Sigmoid colon (tissue), 7 donors: Measurements from ENCODE around the gene GJE1. TPM values are rescaled to one million over a fixed set of nuclear protein-coding genes. Genes with fewer than 3 reads are reported as not detected.
A peak's percentile ranks its signal among the peaks of the same experiment; 100 is the strongest.

Source experiments
- DNase-seq: peaks from one replicate; pipeline ENCODE4 v3.0.0-alpha.2; 2019
- H3K27ac ChIP-seq, 4 donors: fragments of 200-600 bp; sonication (generic); one replicate each; pipeline ENCODE4 v1.5.1; 2016 to 2019; ENCODE audit warnings: mild to moderate bottlenecking in 1 of 4
- H3K27me3 ChIP-seq, 3 donors: fragments of 200-600 bp; sonication (generic); one replicate each; pipeline ENCODE4 v1.5.1; 2019; ENCODE audit warnings: mild to moderate bottlenecking in 1 of 3
- H3K36me3 ChIP-seq, 4 donors: fragments of 200-600 bp; sonication (generic); one replicate each; pipeline ENCODE4 v1.5.1; 2016 to 2019
- H3K4me1 ChIP-seq, 4 donors: fragments of 200-600 bp; sonication (generic); one replicate each; pipeline ENCODE4 v1.5.1; 2017 to 2019
- H3K4me3 ChIP-seq, 4 donors: fragments of 200-600 bp; sonication (generic); one replicate each; pipeline ENCODE4 v1.5.1; 2017 to 2019; ENCODE audit warnings: mild to moderate bottlenecking in 2 of 4, moderate library complexity in 1 of 4
- H3K9me3 ChIP-seq, 4 donors: fragments of 200-600 bp in 3 of 4; sonication (generic) in 3 of 4; one replicate each; pipeline versions ENCODE4 v1.5.1 to v1.6.1; 2013 to 2019
- CTCF ChIP-seq, 4 experiments: fragments of 450-650 bp in 3 of 4; fragments of 200-600 bp in 1 of 4; IDR thresholded peaks; one replicate each; pipeline ENCODE4 v1.5.1; 2016 to 2019; ENCODE audit warnings: antibody characterized with exemption in 4 of 4, mild to moderate bottlenecking in 3 of 4, moderate library complexity in 2 of 4
- EP300 ChIP-seq, 4 donors: sonication (generic); formaldehyde crosslinking; IDR thresholded peaks; one replicate each; pipeline ENCODE4 v1.6.1; 2017; ENCODE audit warnings: antibody characterized with exemption in 4 of 4
- POLR2A ChIP-seq, 2 donors: fragments of 450-650 bp; IDR thresholded peaks; one replicate each; pipeline ENCODE4 v1.6.1; 2016; ENCODE audit warnings: antibody characterized with exemption in 2 of 2, mild to moderate bottlenecking in 2 of 2, moderate library complexity in 2 of 2
- POLR2AphosphoS5 ChIP-seq, 4 donors: sonication (generic); formaldehyde crosslinking; IDR thresholded peaks; one replicate each; pipeline ENCODE4 v1.6.1; 2017; ENCODE audit warnings: antibody characterized with exemption in 4 of 4
- WGBS, 2 donors: extraction: QIAGEN DNeasy Blood & Tissue Kit; methylation state at CpG; one replicate each; pipeline ENCODE4 v1.1.7; 2013; 5-methylcytosine and 5-hydroxymethylcytosine counted together
- intact Hi-C: fragments of 100-400 bp; cut with DNase I; formaldehyde crosslinking; loops from one replicate; pipeline ENCODE4 v1.15.1; 2023
- polyA plus RNA-seq, 3 donors: library from polyadenylated mRNA; stranded (reverse); fragments of 200-250 nt; gene quantifications; one replicate each; pipeline ENCODE4 v1.2.3, GENCODE V29; 2013
- total RNA-seq, 4 donors: library from RNA; depleted of rRNA; stranded (reverse); fragments of >200 nt; gene quantifications; one replicate each; pipeline ENCODE4 v1.1.0, GENCODE V29; 2016
- donor health status: healthy with polysubstance abuse.
- donor health status: Bipolar disorder and iron deficiency.
- donor health status: healthy.

GJE1 gene
- total and polyA plus RNA-seq, 7 donors, result not detected

GRCh38 chr6:142112451-142113061 lies 20.2 kb upstream of the GJE1 start:
- H3K27ac ChIP-seq, result no peak overlapping the region
- DNase-seq, result peak; percentile 62
- H3K4me3 ChIP-seq, result no peak overlapping the region
- intact Hi-C loops, result no loop called here
- no peaks in the 10 kb centered on the region for H3K27me3 ChIP-seq
- no peaks in the 10 kb centered on the region for H3K4me1 ChIP-seq
- no peak for TF ChIP-seq EP300 (IDR thresholded peaks at IDR 0.05)
- peak in 3 of 4 experiments; percentile 41 to 55 (median 45) for TF ChIP-seq CTCF (IDR thresholded peaks at IDR 0.05)
- 0% methylated on average over 4 of the region's 4 CpGs for WGBS, 2 donors
- H3K36me3 ChIP-seq, result no peaks in the 10 kb centered on the region
- H3K9me3 ChIP-seq, result no peaks in the 10 kb centered on the region

DNA sequence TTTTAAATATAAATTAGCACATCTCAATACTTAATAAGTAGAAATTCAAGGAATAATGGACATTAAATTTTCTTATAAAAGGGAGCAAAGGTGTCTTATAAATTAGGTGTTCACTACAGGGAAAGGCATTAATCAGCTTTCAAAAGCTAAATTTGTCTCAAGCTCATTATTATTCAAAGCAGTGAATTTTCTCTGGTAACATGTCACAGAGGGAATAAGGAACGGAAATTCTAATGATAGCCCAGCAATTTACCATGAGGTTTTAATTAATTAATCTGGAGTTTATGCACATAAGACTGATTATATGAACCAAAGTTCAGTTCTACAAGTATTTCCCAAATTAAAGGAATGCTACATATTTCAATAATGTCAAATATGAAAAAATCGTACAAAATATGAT lies 15.4 kb upstream of the GJE1 start:
- intact Hi-C loops, result no loop called here
- Histone ChIP-seq H3K4me1 (no peaks in the 10 kb centered on the region), H3K27ac (no peak overlapping the region), H3K9me3 (no peaks in the 10 kb centered on the region), H3K4me3 (no peak overlapping the region), H3K36me3 (no peaks in the 10 kb centered on the region), H3K27me3 (no peaks in the 10 kb centered on the region)
- 84 to 86% methylated on average over 2 of the region's 2 CpGs for WGBS, 2 donors
- DNase-seq, result no peak
- no peak for TF ChIP-seq CTCF (IDR thresholded peaks at IDR 0.05)
- no peak for TF ChIP-seq EP300 (IDR thresholded peaks at IDR 0.05)
- no peak for TF ChIP-seq POLR2AphosphoS5 (IDR thresholded peaks at IDR 0.05)
- TF ChIP-seq POLR2A (IDR thresholded peaks at IDR 0.05), result no peak

- Histone ChIP-seq H3K27ac (no peak overlapping the region), H3K9me3 (no peaks in the 10 kb centered on the region), H3K27me3 (no peaks in the 10 kb centered on the region), H3K4me1 (no peaks in the 10 kb centered on the region), H3K36me3 (no peaks in the 10 kb centered on the region), H3K4me3 (no peak overlapping the region)
- intact Hi-C loops, result no loop called here
- 69 to 74% methylated on average over 3 of the region's 3 CpGs for WGBS, 2 donors
- no peak for TF ChIP-seq CTCF (IDR thresholded peaks at IDR 0.05)
- no peak for TF ChIP-seq EP300 (IDR thresholded peaks at IDR 0.05)
- TF ChIP-seq POLR2AphosphoS5 (IDR thresholded peaks at IDR 0.05), result no peak
- TF ChIP-seq POLR2A (IDR thresholded peaks at IDR 0.05), result no peak
- no peak for DNase-seq
Measured at GRCh38 chr6:142118328-142118727, 14.4 kb upstream of the GJE1 start.

GRCh38 chr6:142118925-142119324 lies 13.8 kb upstream of the GJE1 start:
- Histone ChIP-seq H3K4me1 (no peaks in the 10 kb centered on the region), H3K9me3 (no peaks in the 10 kb centered on the region), H3K36me3 (no peaks in the 10 kb centered on the region), H3K27ac (no peak overlapping the region), H3K27me3 (no peaks in the 10 kb centered on the region), H3K4me3 (no peak overlapping the region)
- 82 to 85% methylated on average over 2 of the region's 2 CpGs for WGBS, 2 donors
- intact Hi-C loops, result no loop called here
- no peak for TF ChIP-seq POLR2AphosphoS5 (IDR thresholded peaks at IDR 0.05)
- no peak for TF ChIP-seq CTCF (IDR thresholded peaks at IDR 0.05)
- TF ChIP-seq EP300 (IDR thresholded peaks at IDR 0.05), result no peak
- TF ChIP-seq POLR2A (IDR thresholded peaks at IDR 0.05), result no peak
- no peak for DNase-seq

- Histone ChIP-seq H3K4me1 (no peaks in the 10 kb centered on the region), H3K4me3 (no peak overlapping the region), H3K27me3 (no peaks in the 10 kb centered on the region), H3K27ac (no peak overlapping the region), H3K36me3 (no peaks in the 10 kb centered on the region), H3K9me3 (no peaks in the 10 kb centered on the region)
- DNase-seq, result no peak
- WGBS, 2 donors, result 61 to 83% methylated on average over 3 of the region's 3 CpGs
- TF ChIP-seq POLR2A (IDR thresholded peaks at IDR 0.05), result no peak
- no peak for TF ChIP-seq CTCF (IDR thresholded peaks at IDR 0.05)
- TF ChIP-seq EP300 (IDR thresholded peaks at IDR 0.05), result no peak
- no peak for TF ChIP-seq POLR2AphosphoS5 (IDR thresholded peaks at IDR 0.05)
- intact Hi-C loops, result no loop called here
Measured at GRCh38 chr6:142121342-142121741, 11.4 kb upstream of the GJE1 start.
